ENCODE data around the gene KIF25.

- no peak for TF ChIP-seq CTCF (IDR thresholded peaks at IDR 0.05)
- no peak for TF ChIP-seq POLR2A (IDR thresholded peaks at IDR 0.05)
Measured at GRCh38 chr6:168056892-168057527, 59.5 kb downstream of the KIF25 start.
